Activated naive CD4-positive, alpha-beta T cell treated with anti-CD3 and anti-CD28 coated beads for 36 hours (primary cell): Measurements from ENCODE around the gene EFR3B. TPM values are rescaled to one million over a fixed set of nuclear protein-coding genes. Genes with fewer than 3 reads are reported as not detected.

ENCODE experiments used
- CTCF ChIA-PET: fragments of 350-600 bp; sonication (Branson Sonifier 250); formaldehyde crosslinking; loops from one replicate; lab custom pipeline; 2021; ENCODE audit warnings: antibody characterized with exemption; lab: Charles Lee
- DNase-seq: peaks from one replicate; pipeline ENCODE4 v3.0.0-alpha.2; 2020
- H3K27ac Mint-ChIP-seq: one replicate; pipeline ENCODE4 v1.8.0; 2021; ENCODE audit warnings: mild to moderate bottlenecking, mixed read lengths
- H3K27me3 Mint-ChIP-seq: one replicate; pipeline ENCODE4 v1.8.0; 2021; ENCODE audit warnings: low read depth, mixed read lengths
- H3K36me3 Mint-ChIP-seq: one replicate; pipeline ENCODE4 v1.8.0; 2021; ENCODE audit warnings: low read depth, mixed read lengths
- H3K4me1 Mint-ChIP-seq: one replicate; pipeline ENCODE4 v1.8.0; 2021; ENCODE audit warnings: low read depth, mixed read lengths
- H3K4me3 Mint-ChIP-seq: one replicate; pipeline ENCODE4 v1.8.0; 2021; ENCODE audit warnings: mild to moderate bottlenecking, moderate library complexity, mixed read lengths
- H3K9me3 Mint-ChIP-seq: one replicate; pipeline ENCODE4 v1.8.0; 2021; ENCODE audit warnings: mixed read lengths
- intact Hi-C: fragments of 100-400 bp; cut with micrococcal nuclease; formaldehyde crosslinking; loops from one replicate; pipeline ENCODE4 v1.15.1; 2023
- total RNA-seq, 2 experiments: library from RNA; stranded (reverse); gene quantifications; one replicate each; pipeline ENCODE4 v1.2.3, GENCODE V29; 2021

The EFR3B gene
- total RNA-seq, 2 experiments from 2014 or later, result 0.41 to 0.42 TPM

GRCh38 chr2:25078170-25079049, 36.5 kb downstream of the EFR3B start:
- CTCF ChIA-PET, result no interaction called here
- Mint-ChIP-seq H3K27me3 (peaks cover 11% of the 10 kb centered on the region), H3K36me3 (no peaks in the 10 kb centered on the region), H3K27ac (no peak overlapping the region), H3K9me3 (no peaks in the 10 kb centered on the region), H3K4me3 (no peak overlapping the region), H3K4me1 (no peaks in the 10 kb centered on the region)
- intact Hi-C loops, result no loop called here
- no peak for DNase-seq

GRCh38 chr2:25079050-25079635, 37.3 kb downstream of the EFR3B start:
- no peak overlapping the region for H3K27ac Mint-ChIP-seq
- intact Hi-C loops, result no loop called here
- H3K4me3 Mint-ChIP-seq, result no peak overlapping the region
- H3K4me1 Mint-ChIP-seq, result no peaks in the 10 kb centered on the region
- no peak for DNase-seq
- CTCF ChIA-PET, result no interaction called here
- no peaks in the 10 kb centered on the region for H3K36me3 Mint-ChIP-seq
- H3K9me3 Mint-ChIP-seq, result no peaks in the 10 kb centered on the region
- H3K27me3 Mint-ChIP-seq, result peaks cover 8% of the 10 kb centered on the region

GRCh38 chr2:25081237-25081790, 39.4 kb downstream of the EFR3B start:
- H3K27me3 Mint-ChIP-seq, result peaks cover 8% of the 10 kb centered on the region
- H3K4me3 Mint-ChIP-seq, result no peak overlapping the region
- no peak overlapping the region for H3K27ac Mint-ChIP-seq
- CTCF ChIA-PET, result no interaction called here
- intact Hi-C loops, result no loop called here
- no peaks in the 10 kb centered on the region for H3K36me3 Mint-ChIP-seq
- no peaks in the 10 kb centered on the region for H3K9me3 Mint-ChIP-seq
- DNase-seq, result no peak
- H3K4me1 Mint-ChIP-seq, result no peaks in the 10 kb centered on the region

GRCh38 chr2:25082002-25082622, 40.2 kb downstream of the EFR3B start:
- H3K27me3 Mint-ChIP-seq, result peaks cover 8% of the 10 kb centered on the region
- intact Hi-C loops, result no loop called here
- CTCF ChIA-PET, result no interaction called here
- H3K4me3 Mint-ChIP-seq, result no peak overlapping the region
- H3K9me3 Mint-ChIP-seq, result no peaks in the 10 kb centered on the region
- no peaks in the 10 kb centered on the region for H3K4me1 Mint-ChIP-seq
- H3K27ac Mint-ChIP-seq, result no peak overlapping the region
- DNase-seq, result no peak
- no peaks in the 10 kb centered on the region for H3K36me3 Mint-ChIP-seq

- DNase-seq, result no peak
- Mint-ChIP-seq H3K27ac (no peak overlapping the region), H3K4me3 (no peak overlapping the region), H3K9me3 (no peaks in the 10 kb centered on the region), H3K36me3 (no peaks in the 10 kb centered on the region), H3K27me3 (no peaks in the 10 kb centered on the region), H3K4me1 (no peaks in the 10 kb centered on the region)
- intact Hi-C loops, result no loop called here
- CTCF ChIA-PET, result no interaction called here
Measured at GRCh38 chr2:25085761-25086560, 44.1 kb downstream of the EFR3B start.

GRCh38 chr2:25088817-25089516, 47.1 kb downstream of the EFR3B start:
- Mint-ChIP-seq H3K9me3 (no peaks in the 10 kb centered on the region), H3K4me1 (no peaks in the 10 kb centered on the region), H3K27ac (no peak overlapping the region), H3K27me3 (no peaks in the 10 kb centered on the region), H3K36me3 (no peaks in the 10 kb centered on the region), H3K4me3 (no peak overlapping the region)
- intact Hi-C loops, result no loop called here
- CTCF ChIA-PET, result no interaction called here
- no peak for DNase-seq

- DNase-seq, result no peak
- Mint-ChIP-seq H3K4me1 (no peaks in the 10 kb centered on the region), H3K27me3 (no peaks in the 10 kb centered on the region), H3K36me3 (no peaks in the 10 kb centered on the region), H3K9me3 (no peaks in the 10 kb centered on the region), H3K4me3 (no peak overlapping the region), H3K27ac (no peak overlapping the region)
- CTCF ChIA-PET, result no interaction called here
- intact Hi-C loops, result no loop called here
Measured at GRCh38 chr2:25089605-25090315, 47.9 kb downstream of the EFR3B start.

- intact Hi-C loops, result no loop called here
- CTCF ChIA-PET, result no interaction called here
- no peaks in the 10 kb centered on the region for H3K36me3 Mint-ChIP-seq
- H3K9me3 Mint-ChIP-seq, result no peaks in the 10 kb centered on the region
- H3K4me1 Mint-ChIP-seq, result no peaks in the 10 kb centered on the region
- no peak for DNase-seq
- H3K27me3 Mint-ChIP-seq, result no peaks in the 10 kb centered on the region
- no peak overlapping the region for H3K27ac Mint-ChIP-seq
- H3K4me3 Mint-ChIP-seq, result no peak overlapping the region
Measured at GRCh38 chr2:25090801-25091200, 48.9 kb downstream of the EFR3B start.

GRCh38 chr2:25091265-25091664, 49.4 kb downstream of the EFR3B start:
- Mint-ChIP-seq H3K4me3 (no peak overlapping the region), H3K27ac (no peak overlapping the region), H3K4me1 (no peaks in the 10 kb centered on the region), H3K36me3 (no peaks in the 10 kb centered on the region), H3K27me3 (no peaks in the 10 kb centered on the region), H3K9me3 (no peaks in the 10 kb centered on the region)
- intact Hi-C loops, result no loop called here
- DNase-seq, result no peak
- CTCF ChIA-PET, result no interaction called here

GRCh38 chr2:25098056-25098455, 56.2 kb downstream of the EFR3B start:
- intact Hi-C loops, result no loop called here
- CTCF ChIA-PET, result no interaction called here
- Mint-ChIP-seq H3K9me3 (peaks cover 6% of the 10 kb centered on the region), H3K4me1 (peaks cover 15% of the 10 kb centered on the region), H3K27me3 (peaks cover 3% of the 10 kb centered on the region), H3K27ac (no peak overlapping the region), H3K36me3 (no peaks in the 10 kb centered on the region), H3K4me3 (no peak overlapping the region)
- no peak for DNase-seq
